Hepatocyte (in vitro differentiated cells): Measurements from ENCODE around the gene PYGL. TPM values are rescaled to one million over a fixed set of nuclear protein-coding genes. Genes with fewer than 3 reads are reported as not detected.
A peak's percentile ranks its signal among the peaks of the same experiment; 100 is the strongest.

Experiments
- DNase-seq: peaks from one replicate; pipeline ENCODE4 v3.0.0-alpha.2; 2016; ENCODE audit warnings: low spot score
- H2AFZ ChIP-seq: fragments of 200-600 bp; sonication (generic); 2 replicates; pipeline ENCODE4 v1.6.0; 2016; ENCODE audit warnings: antibody characterized with exemption, mild to moderate bottlenecking
- H3K27ac ChIP-seq: fragments of 200-600 bp; sonication (generic); 2 replicates; pipeline ENCODE4 v1.5.1; 2016; ENCODE audit warnings: mild to moderate bottlenecking
- H3K27me3 ChIP-seq: fragments of 200-600 bp; sonication (generic); 2 replicates; pipeline ENCODE4 v1.6.1; 2016
- H3K36me3 ChIP-seq: fragments of 200-600 bp; sonication (generic); replicated peaks from 2 replicates; pipeline ENCODE4 v1.5.1; 2016; ENCODE audit warnings: low read depth; ENCODE audit not compliant: insufficient read depth
- H3K4me1 ChIP-seq: fragments of 200-600 bp; sonication (generic); 2 replicates; pipeline ENCODE4 v1.5.1; 2016; ENCODE audit warnings: mild to moderate bottlenecking, moderate library complexity; ENCODE audit not compliant: insufficient read depth
- H3K4me2 ChIP-seq: fragments of 200-600 bp; sonication (generic); 2 replicates; pipeline ENCODE4 v1.6.0; 2016
- H3K4me3 ChIP-seq: fragments of 200-600 bp; sonication (generic); 2 replicates; pipeline ENCODE4 v1.5.1; 2016; ENCODE audit warnings: mild to moderate bottlenecking
- H3K79me2 ChIP-seq: fragments of 200-600 bp; sonication (generic); 2 replicates; pipeline ENCODE4 v1.6.0; 2017; ENCODE audit warnings: mild to moderate bottlenecking
- H3K9me2 ChIP-seq: fragments of 200-600 bp; sonication (generic); replicated peaks from 2 replicates; pipeline ENCODE4 v1.6.0; 2017; ENCODE audit warnings: mild to moderate bottlenecking; ENCODE audit not compliant: insufficient read depth
- H3K9me3 ChIP-seq: fragments of 200-600 bp; sonication (generic); 2 replicates; pipeline ENCODE4 v1.5.1; 2016; ENCODE audit warnings: low read depth, mild to moderate bottlenecking
- H4K20me1 ChIP-seq: fragments of 200-600 bp; sonication (generic); 2 replicates; pipeline ENCODE4 v1.6.0; 2016; ENCODE audit warnings: mild to moderate bottlenecking; ENCODE audit not compliant: insufficient read depth, poor library complexity, severe bottlenecking
- CTCF ChIP-seq: fragments of 200-600 bp; sonication (generic); IDR thresholded peaks from 2 replicates; pipeline ENCODE4 v1.5.1; 2016; ENCODE audit warnings: antibody characterized with exemption, mild to moderate bottlenecking; ENCODE audit not compliant: poor library complexity
- EZH2 ChIP-seq: fragments of 200-600 bp; sonication (generic); IDR thresholded peaks from 2 replicates; pipeline ENCODE4 v1.6.1; 2016; ENCODE audit warnings: antibody characterized with exemption, mild to moderate bottlenecking, borderline replicate concordance
- EZH2phosphoT487 ChIP-seq: fragments of 200-600 bp; sonication (generic); IDR thresholded peaks from one replicate; pipeline ENCODE4 v1.6.1; 2018; ENCODE audit warnings: antibody characterized with exemption, mild to moderate bottlenecking, low read depth, moderate library complexity; ENCODE audit not compliant: unreplicated experiment, severe bottlenecking
- WGBS: methylation state at CpG from one replicate; pipeline ENCODE4 v1.1.6; 2016; ENCODE audit warnings: low lambda C conversion rate; ENCODE audit errors: missing lambda C conversion rate; 5-methylcytosine and 5-hydroxymethylcytosine counted together
- polyA plus RNA-seq: library from polyadenylated mRNA; unstranded; fragments of >200 nt; fragmentation: Nextera tagmentation; extraction: Ambion mirVana; gene quantifications from 2 replicates; pipeline ENCODE4 v1.2.1, GENCODE V29; 2016
- total RNA-seq: library from RNA; depleted of rRNA; stranded (reverse); fragments of >200 nt; gene quantifications from 2 replicates; pipeline ENCODE4 v1.2.3, GENCODE V29; 2014

PYGL gene
- total and polyA plus RNA-seq, 2 experiments from 2014 or later, result 37.9 to 51.6 TPM

GRCh38 chr14:50932156-50932555 lies 12.1 kb downstream of the PYGL start:
- TF ChIP-seq EZH2 (no peak), EZH2phosphoT487 (no peak), CTCF (no peak)
- H3K27ac ChIP-seq, result peak overlapping the region; percentile 18
- no peak for DNase-seq
- no peak overlapping the region for H3K4me3 ChIP-seq
- no peaks in the 10 kb centered on the region for H3K27me3 ChIP-seq
- no peaks in the 10 kb centered on the region for H3K9me3 ChIP-seq
- H3K9me2 ChIP-seq, result no peaks in the 10 kb centered on the region
- H4K20me1 ChIP-seq, result no peaks in the 10 kb centered on the region
- H2AFZ ChIP-seq, result no peak overlapping the region
- peaks cover 5% of the 10 kb centered on the region for H3K4me1 ChIP-seq
- H3K79me2 ChIP-seq, result no peaks in the 10 kb centered on the region
- 74% methylated on average over 1 of the region's 1 CpG for WGBS
- H3K36me3 ChIP-seq, result no peaks in the 10 kb centered on the region
- H3K4me2 ChIP-seq, result no peak overlapping the region

- Histone ChIP-seq H3K4me2 (no peak overlapping the region), H3K9me2 (no peaks in the 10 kb centered on the region), H3K4me1 (no peaks in the 10 kb centered on the region), H4K20me1 (no peaks in the 10 kb centered on the region), H3K27ac (no peak overlapping the region), H3K79me2 (no peaks in the 10 kb centered on the region), H3K36me3 (no peaks in the 10 kb centered on the region), H3K4me3 (no peak overlapping the region), H2AFZ (no peak overlapping the region), H3K9me3 (no peaks in the 10 kb centered on the region), H3K27me3 (no peaks in the 10 kb centered on the region)
- WGBS, result 96% methylated on average over 3 of the region's 3 CpGs
- DNase-seq, result no peak
- TF ChIP-seq CTCF, result no peak
- no peak for TF ChIP-seq EZH2phosphoT487
- TF ChIP-seq EZH2, result no peak
Measured at GRCh38 chr14:50931559-50931958, 12.7 kb downstream of the PYGL start.

GRCh38 chr14:50929506-50929905 lies 14.8 kb downstream of the PYGL start:
- no peaks in the 10 kb centered on the region for H3K36me3 ChIP-seq

More at GRCh38 chr14:50929506-50929905, 14.8 kb downstream of the PYGL start:
- no peaks in the 10 kb centered on the region for H4K20me1 ChIP-seq
- no peaks in the 10 kb centered on the region for H3K9me2 ChIP-seq
- no peak for DNase-seq
- H3K79me2 ChIP-seq, result no peaks in the 10 kb centered on the region
- H3K27me3 ChIP-seq, result no peaks in the 10 kb centered on the region
- H3K9me3 ChIP-seq, result no peaks in the 10 kb centered on the region
- no peak overlapping the region for H3K4me2 ChIP-seq
- H3K4me3 ChIP-seq, result no peak overlapping the region
- no peak overlapping the region for H2AFZ ChIP-seq
- TF ChIP-seq CTCF (no peak), EZH2 (no peak), EZH2phosphoT487 (no peak)
- no peak overlapping the region for H3K27ac ChIP-seq
- WGBS, result 63% methylated on average over 2 of the region's 2 CpGs
- H3K4me1 ChIP-seq, result no peaks in the 10 kb centered on the region
